SK-N-SH (cell line): ENCODE results near the gene RBPJL. TPM values are rescaled to one million over a fixed set of nuclear protein-coding genes. Genes with fewer than 3 reads are reported as not detected.

Experiments used
- CTCF ChIA-PET: fragments of 300-600, 350-600 bp; formaldehyde crosslinking; extraction: SDS; loops from one replicate; lab custom pipeline; 2021; lab: Yijun Ruan, JAX
- POLR2A ChIA-PET: fragments of 350-600 bp; sonication (Branson Sonifier 250); formaldehyde crosslinking; extraction: SDS; loops from one replicate; lab custom pipeline; 2020; ENCODE audit warnings: antibody characterized with exemption, inconsistent platforms; lab: Yijun Ruan, JAX
- DNase-seq: peaks from one replicate; pipeline ENCODE4 v3.0.0; 2012
- H2AFZ ChIP-seq: fragments of 200-600 bp; sonication (generic); 2 replicates; pipeline ENCODE4 v1.8.1; 2016; ENCODE audit warnings: antibody characterized with exemption, mild to moderate bottlenecking, low read depth
- H3F3A ChIP-seq: fragments of 200-600 bp; sonication (generic); replicated peaks from 2 replicates; pipeline ENCODE3; 2016; ENCODE audit warnings: antibody characterized with exemption, mild to moderate bottlenecking; ENCODE audit not compliant: insufficient read depth
- H3K27ac ChIP-seq, 2 experiments: fragments of 200-500 bp in 1 of 2; fragments of 200-600 bp in 1 of 2; sonication (Bioruptor generic) in 1 of 2; sonication (generic), shearing (Covaris generic) in 1 of 2; 2 replicates each; pipeline versions ENCODE4 v1.5.1 to v1.6.1; 2014 to 2016; ENCODE audit warnings: low read depth in 2 of 2, inconsistent platforms in 1 of 2, low read length in 1 of 2, mild to moderate bottlenecking in 1 of 2, mixed read lengths in 1 of 2
- H3K27me3 ChIP-seq: fragments of 200-600 bp; sonication (generic), shearing (Covaris generic); 2 replicates; pipeline ENCODE4 v1.6.1; 2016; ENCODE audit warnings: mixed run types; ENCODE audit not compliant: insufficient read depth
- H3K36me3 ChIP-seq, 2 experiments: fragments of 200-500 bp in 1 of 2; fragments of 200-600 bp in 1 of 2; sonication (Bioruptor generic) in 1 of 2; sonication (generic) in 1 of 2; replicated peaks in 1 of 2; 2 replicates each; pipeline versions ENCODE3 to v1.5.1; 2014 to 2016; ENCODE audit warnings: low read length in 1 of 2, mild to moderate bottlenecking in 1 of 2; ENCODE audit not compliant: insufficient read depth in 2 of 2, control insufficient read depth in 1 of 2
- H3K4me1 ChIP-seq, 2 experiments: fragments of 200-500 bp in 1 of 2; fragments of 200-600 bp in 1 of 2; sonication (Bioruptor generic) in 1 of 2; sonication (generic), shearing (Covaris generic) in 1 of 2; 2 replicates each; pipeline versions ENCODE4 v1.5.1 to v1.6.1; 2014 to 2016; ENCODE audit warnings: low read depth in 1 of 2, low read length in 1 of 2, mixed run types in 1 of 2; ENCODE audit not compliant: insufficient read depth in 2 of 2, control insufficient read depth in 1 of 2
- H3K4me2 ChIP-seq: fragments of 200-600 bp; sonication (generic), shearing (Covaris generic); 2 replicates; pipeline ENCODE4 v1.6.1; 2017; ENCODE audit warnings: mixed run types
- H3K4me3 ChIP-seq, 2 experiments: fragments of 200-500 bp in 1 of 2; fragments of 200-600 bp in 1 of 2; sonication (Bioruptor generic) in 1 of 2; sonication (generic), shearing (Covaris generic) in 1 of 2; 2 replicates each; pipeline versions ENCODE4 v1.5.1 to v1.8.1; 2014 to 2016; ENCODE audit warnings: low read depth in 2 of 2, inconsistent platforms in 1 of 2, low read length in 1 of 2, mild to moderate bottlenecking in 1 of 2, mixed read lengths in 1 of 2, moderate library complexity in 1 of 2
- H3K79me2 ChIP-seq: fragments of 200-600 bp; sonication (generic); 2 replicates; pipeline ENCODE4 v1.8.1; 2017; ENCODE audit warnings: mild to moderate bottlenecking; ENCODE audit not compliant: insufficient read depth
- H3K9ac ChIP-seq: fragments of 200-600 bp; sonication (generic); 2 replicates; pipeline ENCODE4 v1.6.1; 2017; ENCODE audit warnings: mixed run types
- H3K9me2 ChIP-seq: fragments of 200-600 bp; sonication (generic); 2 replicates; pipeline ENCODE4 v1.6.1; 2017; ENCODE audit warnings: mixed run types
- H3K9me3 ChIP-seq: fragments of 200-600 bp; sonication (generic); 2 replicates; pipeline ENCODE4 v1.6.1; 2017; ENCODE audit warnings: mixed run types, mild to moderate bottlenecking, moderate library complexity
- H4K20me1 ChIP-seq: fragments of 200-600 bp; sonication (generic); 2 replicates; pipeline ENCODE4 v1.6.1; 2017; ENCODE audit warnings: mild to moderate bottlenecking, mixed run types; ENCODE audit not compliant: insufficient read depth
- FOXJ3 ChIP-seq: sonication (generic); formaldehyde crosslinking; IDR thresholded peaks from 2 replicates; pipeline ENCODE4 v1.5.1; 2020; ENCODE audit warnings: mild to moderate bottlenecking, missing genetic modification reagents
- FOXM1 ChIP-seq: IDR thresholded peaks from 2 replicates; pipeline ENCODE4 v1.4.0; 2012; ENCODE audit warnings: low read depth, mild to moderate bottlenecking
- GATA2 ChIP-seq: sonication (generic); formaldehyde crosslinking; IDR thresholded peaks from 2 replicates; pipeline ENCODE4 v1.5.0; 2020; ENCODE audit warnings: mild to moderate bottlenecking, missing genetic modification reagents
- RAD21 ChIP-seq: IDR thresholded peaks from 2 replicates; pipeline ENCODE4 v1.6.1; 2012; ENCODE audit warnings: mild to moderate bottlenecking, low read length
- TAF1 ChIP-seq: IDR thresholded peaks from 2 replicates; pipeline ENCODE4 v1.6.1; 2012; ENCODE audit warnings: low read depth, mild to moderate bottlenecking, low read length, moderate library complexity, borderline replicate concordance
- TCF12 ChIP-seq: IDR thresholded peaks from 2 replicates; pipeline ENCODE4 v1.4.0; 2012
- WGBS: methylation state at CpG from one replicate; pipeline ENCODE4 v1.1.6; 2017; ENCODE audit warnings: low lambda C conversion rate; 5-methylcytosine and 5-hydroxymethylcytosine counted together
- polyA plus RNA-seq, 3 experiments: library from polyadenylated mRNA; depleted of rRNA; stranded (reverse); fragments of >200 nt; gene quantifications; 2 replicates each; pipeline ENCODE4 v1.2.3, GENCODE V29; 2012
- TF ChIP-seq, protein P1 (sequence below): IDR thresholded peaks from 2 replicates; pipeline ENCODE4 v1.6.1; 2012; ENCODE audit warnings: mild to moderate bottlenecking, low read depth, low read length, moderate library complexity
- TF ChIP-seq, protein P2 (sequence below): fragments of 150-350 bp; IDR thresholded peaks from 2 replicates; pipeline ENCODE4 v1.6.1; 2017; ENCODE audit warnings: antibody characterized with exemption, low read length, low read depth, borderline replicate concordance
- TF ChIP-seq, protein P3 (sequence below): IDR thresholded peaks from 2 replicates; pipeline ENCODE4 v1.4.0; 2012; ENCODE audit warnings: low read depth, borderline replicate concordance
- TF ChIP-seq, protein P4 (sequence below): fragments of 200-600 bp; sonication (generic); IDR thresholded peaks from 2 replicates; pipeline ENCODE4 v1.6.1; 2017; ENCODE audit warnings: antibody characterized with exemption, mild to moderate bottlenecking, moderate library complexity

Gene RBPJL
- polyA plus RNA-seq, 1 of the 3 experiments (the other 2 are of a cell fraction) = not detected

DNA sequence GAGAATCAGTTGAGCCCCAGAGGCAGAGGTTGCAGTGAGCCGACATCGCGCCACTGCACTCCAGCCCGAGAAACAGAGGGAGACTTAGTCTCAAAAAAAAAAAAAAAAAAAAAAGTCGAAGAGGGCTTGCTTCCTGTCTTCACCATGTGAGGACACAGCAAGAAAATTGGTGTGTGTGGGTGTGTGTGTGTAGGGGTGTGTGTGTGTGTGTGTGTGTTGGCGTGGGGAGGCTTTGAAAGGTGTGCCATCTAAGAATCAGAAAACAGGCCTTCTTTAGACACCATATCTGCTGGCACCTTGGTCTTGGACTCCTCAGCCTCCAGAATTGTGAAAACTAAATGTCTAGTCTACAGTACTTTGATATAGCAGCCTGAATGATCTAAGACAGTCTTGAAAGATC is 6.9 kb upstream of the RBPJL start:
- no peaks in the 10 kb centered on the region for H3F3A ChIP-seq
- POLR2A ChIA-PET = no interaction called here
- H3K79me2 ChIP-seq = no peaks in the 10 kb centered on the region
- H3K27me3 ChIP-seq = no peaks in the 10 kb centered on the region
- no peak overlapping the region for H3K9ac ChIP-seq
- no peak for DNase-seq
- no peaks in the 10 kb centered on the region for H3K9me2 ChIP-seq
- no peaks in the 10 kb centered on the region for H3K9me3 ChIP-seq
- H2AFZ ChIP-seq = no peak overlapping the region
- H3K4me1 ChIP-seq = no peaks in the 10 kb centered on the region; a peak in 2 of 4 replicates
- H4K20me1 ChIP-seq = no peaks in the 10 kb centered on the region
- H3K4me2 ChIP-seq = no peak overlapping the region
- WGBS = 78% methylated on average over 6 of the region's 6 CpGs
- H3K4me3 ChIP-seq = no peak overlapping the region
- TF ChIP-seq, protein P1, sequence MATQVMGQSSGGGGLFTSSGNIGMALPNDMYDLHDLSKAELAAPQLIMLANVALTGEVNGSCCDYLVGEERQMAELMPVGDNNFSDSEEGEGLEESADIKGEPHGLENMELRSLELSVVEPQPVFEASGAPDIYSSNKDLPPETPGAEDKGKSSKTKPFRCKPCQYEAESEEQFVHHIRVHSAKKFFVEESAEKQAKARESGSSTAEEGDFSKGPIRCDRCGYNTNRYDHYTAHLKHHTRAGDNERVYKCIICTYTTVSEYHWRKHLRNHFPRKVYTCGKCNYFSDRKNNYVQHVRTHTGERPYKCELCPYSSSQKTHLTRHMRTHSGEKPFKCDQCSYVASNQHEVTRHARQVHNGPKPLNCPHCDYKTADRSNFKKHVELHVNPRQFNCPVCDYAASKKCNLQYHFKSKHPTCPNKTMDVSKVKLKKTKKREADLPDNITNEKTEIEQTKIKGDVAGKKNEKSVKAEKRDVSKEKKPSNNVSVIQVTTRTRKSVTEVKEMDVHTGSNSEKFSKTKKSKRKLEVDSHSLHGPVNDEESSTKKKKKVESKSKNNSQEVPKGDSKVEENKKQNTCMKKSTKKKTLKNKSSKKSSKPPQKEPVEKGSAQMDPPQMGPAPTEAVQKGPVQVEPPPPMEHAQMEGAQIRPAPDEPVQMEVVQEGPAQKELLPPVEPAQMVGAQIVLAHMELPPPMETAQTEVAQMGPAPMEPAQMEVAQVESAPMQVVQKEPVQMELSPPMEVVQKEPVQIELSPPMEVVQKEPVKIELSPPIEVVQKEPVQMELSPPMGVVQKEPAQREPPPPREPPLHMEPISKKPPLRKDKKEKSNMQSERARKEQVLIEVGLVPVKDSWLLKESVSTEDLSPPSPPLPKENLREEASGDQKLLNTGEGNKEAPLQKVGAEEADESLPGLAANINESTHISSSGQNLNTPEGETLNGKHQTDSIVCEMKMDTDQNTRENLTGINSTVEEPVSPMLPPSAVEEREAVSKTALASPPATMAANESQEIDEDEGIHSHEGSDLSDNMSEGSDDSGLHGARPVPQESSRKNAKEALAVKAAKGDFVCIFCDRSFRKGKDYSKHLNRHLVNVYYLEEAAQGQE = no peak
- TF ChIP-seq, protein P2, sequence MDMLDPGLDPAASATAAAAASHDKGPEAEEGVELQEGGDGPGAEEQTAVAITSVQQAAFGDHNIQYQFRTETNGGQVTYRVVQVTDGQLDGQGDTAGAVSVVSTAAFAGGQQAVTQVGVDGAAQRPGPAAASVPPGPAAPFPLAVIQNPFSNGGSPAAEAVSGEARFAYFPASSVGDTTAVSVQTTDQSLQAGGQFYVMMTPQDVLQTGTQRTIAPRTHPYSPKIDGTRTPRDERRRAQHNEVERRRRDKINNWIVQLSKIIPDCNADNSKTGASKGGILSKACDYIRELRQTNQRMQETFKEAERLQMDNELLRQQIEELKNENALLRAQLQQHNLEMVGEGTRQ = no peak
- no peak for TF ChIP-seq TAF1
- TF ChIP-seq GATA2 (CRISPR knock-in tag) = no peak
- TF ChIP-seq RAD21 = no peak
- TF ChIP-seq, protein P3, sequence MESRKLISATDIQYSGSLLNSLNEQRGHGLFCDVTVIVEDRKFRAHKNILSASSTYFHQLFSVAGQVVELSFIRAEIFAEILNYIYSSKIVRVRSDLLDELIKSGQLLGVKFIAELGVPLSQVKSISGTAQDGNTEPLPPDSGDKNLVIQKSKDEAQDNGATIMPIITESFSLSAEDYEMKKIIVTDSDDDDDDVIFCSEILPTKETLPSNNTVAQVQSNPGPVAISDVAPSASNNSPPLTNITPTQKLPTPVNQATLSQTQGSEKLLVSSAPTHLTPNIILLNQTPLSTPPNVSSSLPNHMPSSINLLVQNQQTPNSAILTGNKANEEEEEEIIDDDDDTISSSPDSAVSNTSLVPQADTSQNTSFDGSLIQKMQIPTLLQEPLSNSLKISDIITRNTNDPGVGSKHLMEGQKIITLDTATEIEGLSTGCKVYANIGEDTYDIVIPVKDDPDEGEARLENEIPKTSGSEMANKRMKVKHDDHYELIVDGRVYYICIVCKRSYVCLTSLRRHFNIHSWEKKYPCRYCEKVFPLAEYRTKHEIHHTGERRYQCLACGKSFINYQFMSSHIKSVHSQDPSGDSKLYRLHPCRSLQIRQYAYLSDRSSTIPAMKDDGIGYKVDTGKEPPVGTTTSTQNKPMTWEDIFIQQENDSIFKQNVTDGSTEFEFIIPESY = no peak
- TF ChIP-seq FOXJ3 = no peak
- no peak for TF ChIP-seq TCF12
- H3K36me3 ChIP-seq = no peaks in the 10 kb centered on the region
- CTCF ChIA-PET = interaction anchor here (1.8 to 8.1 kb wide), 2 partner anchors 7 to 18 kb away, joined by 7 to 100 read pairs; no protein-coding TSS in a partner anchor
- H3K27ac ChIP-seq = no peak overlapping the region

DNA sequence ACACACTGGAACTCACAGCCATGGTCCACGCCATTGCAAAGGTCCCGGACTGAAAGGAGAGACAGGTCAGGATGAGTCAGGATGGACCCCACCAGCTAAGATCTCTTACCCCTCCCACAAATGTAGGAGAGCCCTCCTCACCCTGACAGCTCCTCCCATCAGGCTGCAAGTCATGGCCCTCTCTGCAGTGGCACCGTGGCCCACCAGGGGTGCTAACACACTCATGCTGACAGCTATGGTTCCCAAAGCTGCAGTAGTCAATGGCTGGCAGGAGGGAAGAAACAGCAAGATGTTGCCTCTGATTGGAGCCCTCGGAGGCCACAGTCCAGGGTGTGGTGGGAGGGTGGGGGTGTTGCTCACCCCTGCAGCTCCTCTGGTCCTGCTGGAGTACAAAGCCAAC is 5.7 kb upstream of the RBPJL start:
- no peak overlapping the region for H3K4me3 ChIP-seq
- peak; percentile 79 for DNase-seq
- no peaks in the 10 kb centered on the region for H3K9me2 ChIP-seq
- no peak for TF ChIP-seq FOXM1
- TF ChIP-seq, protein P4, sequence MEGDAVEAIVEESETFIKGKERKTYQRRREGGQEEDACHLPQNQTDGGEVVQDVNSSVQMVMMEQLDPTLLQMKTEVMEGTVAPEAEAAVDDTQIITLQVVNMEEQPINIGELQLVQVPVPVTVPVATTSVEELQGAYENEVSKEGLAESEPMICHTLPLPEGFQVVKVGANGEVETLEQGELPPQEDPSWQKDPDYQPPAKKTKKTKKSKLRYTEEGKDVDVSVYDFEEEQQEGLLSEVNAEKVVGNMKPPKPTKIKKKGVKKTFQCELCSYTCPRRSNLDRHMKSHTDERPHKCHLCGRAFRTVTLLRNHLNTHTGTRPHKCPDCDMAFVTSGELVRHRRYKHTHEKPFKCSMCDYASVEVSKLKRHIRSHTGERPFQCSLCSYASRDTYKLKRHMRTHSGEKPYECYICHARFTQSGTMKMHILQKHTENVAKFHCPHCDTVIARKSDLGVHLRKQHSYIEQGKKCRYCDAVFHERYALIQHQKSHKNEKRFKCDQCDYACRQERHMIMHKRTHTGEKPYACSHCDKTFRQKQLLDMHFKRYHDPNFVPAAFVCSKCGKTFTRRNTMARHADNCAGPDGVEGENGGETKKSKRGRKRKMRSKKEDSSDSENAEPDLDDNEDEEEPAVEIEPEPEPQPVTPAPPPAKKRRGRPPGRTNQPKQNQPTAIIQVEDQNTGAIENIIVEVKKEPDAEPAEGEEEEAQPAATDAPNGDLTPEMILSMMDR = peak; percentile 52
- WGBS = 0% methylated on average over 2 of the region's 4 CpGs
- ChIA-PET POLR2A (interaction anchor here (0.6 kb wide), 1 partner anchor 55 kb away, joined by 3 read pairs; no protein-coding TSS in a partner anchor), CTCF (interaction anchor here (0.6 to 8.1 kb wide), 11 partner anchors 8 to 471 kb away, joined by 3 to 100 read pairs (median 5); no protein-coding TSS in a partner anchor)
- no peaks in the 10 kb centered on the region for H3K9me3 ChIP-seq
- no peak overlapping the region for H3K9ac ChIP-seq
- no peaks in the 10 kb centered on the region for H3K36me3 ChIP-seq
- H4K20me1 ChIP-seq = no peaks in the 10 kb centered on the region
- no peaks in the 10 kb centered on the region; a peak in 2 of 4 replicates for H3K4me1 ChIP-seq
- no peaks in the 10 kb centered on the region for H3K79me2 ChIP-seq
- no peak overlapping the region for H3K4me2 ChIP-seq
- H3F3A ChIP-seq = no peaks in the 10 kb centered on the region
- no peaks in the 10 kb centered on the region; the same call in 1 of the 2 replicates for H3K27me3 ChIP-seq
- H3K27ac ChIP-seq = no peak overlapping the region
- no peak overlapping the region for H2AFZ ChIP-seq
